Measurements from ENCODE around the gene IFT74. TPM values are rescaled to one million over a fixed set of nuclear protein-coding genes. Genes with fewer than 3 reads are reported as not detected.

The IFT74 gene
- total and polyA plus RNA-seq, 2 of the 13 experiments (the other 11 are each of a cell fraction or from before 2014, with no cell fraction given), result 4.2 to 12.3 TPM

DNA sequence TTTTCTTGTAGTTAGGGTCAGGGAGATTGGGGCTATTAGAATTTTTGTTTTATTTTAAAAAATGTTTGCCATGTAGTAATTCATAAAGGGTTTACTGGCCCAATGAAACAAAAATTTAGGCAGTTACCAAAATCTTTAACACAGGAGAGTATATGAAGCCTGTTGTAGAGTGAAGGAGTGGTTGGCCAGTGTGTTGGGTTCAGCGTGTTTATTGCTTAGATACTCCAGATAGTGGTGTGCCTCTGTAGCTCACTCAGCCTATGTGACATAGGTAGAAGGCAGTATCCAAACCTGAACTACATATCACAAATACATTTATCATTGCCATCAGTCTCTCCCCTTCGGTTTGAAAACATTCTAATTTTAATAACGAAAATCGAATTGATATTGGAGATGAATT, 154.0 kb downstream of the IFT74 start:
- H3K4me1 ChIP-seq (ENCODE audit: insufficient read depth, low read length), result no peaks in the 10 kb centered on the region
- no peaks in the 10 kb centered on the region for H4K20me1 ChIP-seq (ENCODE audit: insufficient read depth, low read length)
- no TSS peak for BruUV-seq (replicated peaks)
- no peak overlapping the region for H2AFZ ChIP-seq (ENCODE audit: low read length)
- FAIRE-seq (no peak), DNase-seq (ENCODE audit: low spot score) (no peak), ATAC-seq (no peak)
- H3K4me2 ChIP-seq (ENCODE audit: low read depth, low read length), result no peak overlapping the region
- POLR2A ChIA-PET, result no interaction called here
- no peaks in the 10 kb centered on the region for H3K36me3 ChIP-seq (replicated peaks in 1 of 2; ENCODE audit: control insufficient read depth in 1 of 2, insufficient read depth in 2 of 2, low read length in 2 of 2)
- in situ Hi-C loops (cut with HindIII; ENCODE audit: extremely low pct_ligation_motif_present, low pct_unique_long_range_greater_than_20kb) (no loop called here), intact Hi-C loops (cut with micrococcal nuclease; ENCODE audit: unreplicated experiment) (no loop called here)
- H3K27ac ChIP-seq (ENCODE audit: extremely low read length, insufficient read depth, low read length), result no peak overlapping the region
- CTCF ChIA-PET (ENCODE audit: low intra/inter-chr PET ratio, low total read pairs), result no interaction called here
- no peaks in the 10 kb centered on the region for H3K79me2 ChIP-seq (ENCODE audit: insufficient read depth, low read length)
- 0 out of 5 replicates have a peak, but pooled peaks cover 1 to 2% of the 10 kb centered on the region in 2 experiments for H3K27me3 ChIP-seq (ENCODE audit: control insufficient read depth in 1 of 2, insufficient read depth in 2 of 2, low read length in 2 of 2)
- 2% methylated on average over 4 of the region's 4 CpGs for WGBS (ENCODE audit: low lambda C conversion rate)
- no peaks in the 10 kb centered on the region for H3K9me3 ChIP-seq (ENCODE audit: low read length)
- no peak overlapping the region for H3K9ac ChIP-seq (ENCODE audit: insufficient read depth, low read depth, low read length)
- H3K4me3 ChIP-seq (replicated peaks in 1 of 3; ENCODE audit: insufficient read depth in 1 of 3, low read depth in 2 of 3, low read length in 3 of 3), result no peak overlapping the region
- TF ChIP-seq IRF2 (CRISPR knock-in tag; IDR thresholded peaks at IDR 0.05) (no peak), SMAD9 (CRISPR knock-in tag; IDR thresholded peaks at IDR 0.05) (no peak), ZNF431 (CRISPR knock-in tag; IDR thresholded peaks at IDR 0.05; ENCODE audit: borderline replicate concordance, low read depth) (no peak), FOXK1 (CRISPR knock-in tag; IDR thresholded peaks at IDR 0.05; ENCODE audit: borderline replicate concordance, low read depth) (no peak), TRIM24 (CRISPR knock-in tag; IDR thresholded peaks at IDR 0.05) (no peak), FOXM1 (CRISPR knock-in tag; IDR thresholded peaks at IDR 0.05) (no peak), KDM1A (CRISPR knock-in tag; IDR thresholded peaks at IDR 0.05) (no peak), IKZF1 (IDR thresholded peaks at IDR 0.05) (no peak), ZNF350 (CRISPR knock-in tag; IDR thresholded peaks at IDR 0.05; ENCODE audit: borderline replicate concordance, low read depth) (no peak), PCBP1 (IDR thresholded peaks at IDR 0.05; ENCODE audit: borderline replicate concordance, low read depth, low read length) (no peak)
- TF ChIP-seq, protein P1, sequence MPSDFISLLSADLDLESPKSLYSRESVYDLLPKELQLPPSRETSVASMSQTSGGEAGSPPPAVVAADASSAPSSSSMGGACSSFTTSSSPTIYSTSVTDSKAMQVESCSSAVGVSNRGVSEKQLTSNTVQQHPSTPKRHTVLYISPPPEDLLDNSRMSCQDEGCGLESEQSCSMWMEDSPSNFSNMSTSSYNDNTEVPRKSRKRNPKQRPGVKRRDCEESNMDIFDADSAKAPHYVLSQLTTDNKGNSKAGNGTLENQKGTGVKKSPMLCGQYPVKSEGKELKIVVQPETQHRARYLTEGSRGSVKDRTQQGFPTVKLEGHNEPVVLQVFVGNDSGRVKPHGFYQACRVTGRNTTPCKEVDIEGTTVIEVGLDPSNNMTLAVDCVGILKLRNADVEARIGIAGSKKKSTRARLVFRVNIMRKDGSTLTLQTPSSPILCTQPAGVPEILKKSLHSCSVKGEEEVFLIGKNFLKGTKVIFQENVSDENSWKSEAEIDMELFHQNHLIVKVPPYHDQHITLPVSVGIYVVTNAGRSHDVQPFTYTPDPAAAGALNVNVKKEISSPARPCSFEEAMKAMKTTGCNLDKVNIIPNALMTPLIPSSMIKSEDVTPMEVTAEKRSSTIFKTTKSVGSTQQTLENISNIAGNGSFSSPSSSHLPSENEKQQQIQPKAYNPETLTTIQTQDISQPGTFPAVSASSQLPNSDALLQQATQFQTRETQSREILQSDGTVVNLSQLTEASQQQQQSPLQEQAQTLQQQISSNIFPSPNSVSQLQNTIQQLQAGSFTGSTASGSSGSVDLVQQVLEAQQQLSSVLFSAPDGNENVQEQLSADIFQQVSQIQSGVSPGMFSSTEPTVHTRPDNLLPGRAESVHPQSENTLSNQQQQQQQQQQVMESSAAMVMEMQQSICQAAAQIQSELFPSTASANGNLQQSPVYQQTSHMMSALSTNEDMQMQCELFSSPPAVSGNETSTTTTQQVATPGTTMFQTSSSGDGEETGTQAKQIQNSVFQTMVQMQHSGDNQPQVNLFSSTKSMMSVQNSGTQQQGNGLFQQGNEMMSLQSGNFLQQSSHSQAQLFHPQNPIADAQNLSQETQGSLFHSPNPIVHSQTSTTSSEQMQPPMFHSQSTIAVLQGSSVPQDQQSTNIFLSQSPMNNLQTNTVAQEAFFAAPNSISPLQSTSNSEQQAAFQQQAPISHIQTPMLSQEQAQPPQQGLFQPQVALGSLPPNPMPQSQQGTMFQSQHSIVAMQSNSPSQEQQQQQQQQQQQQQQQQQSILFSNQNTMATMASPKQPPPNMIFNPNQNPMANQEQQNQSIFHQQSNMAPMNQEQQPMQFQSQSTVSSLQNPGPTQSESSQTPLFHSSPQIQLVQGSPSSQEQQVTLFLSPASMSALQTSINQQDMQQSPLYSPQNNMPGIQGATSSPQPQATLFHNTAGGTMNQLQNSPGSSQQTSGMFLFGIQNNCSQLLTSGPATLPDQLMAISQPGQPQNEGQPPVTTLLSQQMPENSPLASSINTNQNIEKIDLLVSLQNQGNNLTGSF (CRISPR knock-in tag; IDR thresholded peaks at IDR 0.05), result no peak
- TF ChIP-seq, protein P2, sequence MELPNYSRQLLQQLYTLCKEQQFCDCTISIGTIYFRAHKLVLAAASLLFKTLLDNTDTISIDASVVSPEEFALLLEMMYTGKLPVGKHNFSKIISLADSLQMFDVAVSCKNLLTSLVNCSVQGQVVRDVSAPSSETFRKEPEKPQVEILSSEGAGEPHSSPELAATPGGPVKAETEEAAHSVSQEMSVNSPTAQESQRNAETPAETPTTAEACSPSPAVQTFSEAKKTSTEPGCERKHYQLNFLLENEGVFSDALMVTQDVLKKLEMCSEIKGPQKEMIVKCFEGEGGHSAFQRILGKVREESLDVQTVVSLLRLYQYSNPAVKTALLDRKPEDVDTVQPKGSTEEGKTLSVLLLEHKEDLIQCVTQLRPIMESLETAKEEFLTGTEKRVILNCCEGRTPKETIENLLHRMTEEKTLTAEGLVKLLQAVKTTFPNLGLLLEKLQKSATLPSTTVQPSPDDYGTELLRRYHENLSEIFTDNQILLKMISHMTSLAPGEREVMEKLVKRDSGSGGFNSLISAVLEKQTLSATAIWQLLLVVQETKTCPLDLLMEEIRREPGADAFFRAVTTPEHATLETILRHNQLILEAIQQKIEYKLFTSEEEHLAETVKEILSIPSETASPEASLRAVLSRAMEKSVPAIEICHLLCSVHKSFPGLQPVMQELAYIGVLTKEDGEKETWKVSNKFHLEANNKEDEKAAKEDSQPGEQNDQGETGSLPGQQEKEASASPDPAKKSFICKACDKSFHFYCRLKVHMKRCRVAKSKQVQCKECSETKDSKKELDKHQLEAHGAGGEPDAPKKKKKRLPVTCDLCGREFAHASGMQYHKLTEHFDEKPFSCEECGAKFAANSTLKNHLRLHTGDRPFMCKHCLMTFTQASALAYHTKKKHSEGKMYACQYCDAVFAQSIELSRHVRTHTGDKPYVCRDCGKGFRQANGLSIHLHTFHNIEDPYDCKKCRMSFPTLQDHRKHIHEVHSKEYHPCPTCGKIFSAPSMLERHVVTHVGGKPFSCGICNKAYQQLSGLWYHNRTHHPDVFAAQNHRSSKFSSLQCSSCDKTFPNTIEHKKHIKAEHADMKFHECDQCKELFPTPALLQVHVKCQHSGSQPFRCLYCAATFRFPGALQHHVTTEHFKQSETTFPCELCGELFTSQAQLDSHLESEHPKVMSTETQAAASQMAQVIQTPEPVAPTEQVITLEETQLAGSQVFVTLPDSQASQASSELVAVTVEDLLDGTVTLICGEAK (IDR thresholded peaks at IDR 0.05), result no peak
- TF ChIP-seq, protein P2 (CRISPR knock-in tag; IDR thresholded peaks at IDR 0.05), result no peak

Measured in HepG2 (cell line).